B cell (primary cell): Measurements from ENCODE around the gene PDE11A. TPM values are rescaled to one million over a fixed set of nuclear protein-coding genes. Genes with fewer than 3 reads are reported as not detected.

Source experiments
- ATAC-seq: fragments of 200-7000 bp; cut with Tn5 transposase; one replicate; pipeline ENCODE4 v1.10.0; 2021; ENCODE audit warnings: low read depth, mild to moderate bottlenecking, moderate number of reproducible peaks, moderate library complexity
- CTCF ChIA-PET: fragments of 350-600 bp; sonication (Branson Sonifier 250); formaldehyde crosslinking; loops from one replicate; lab custom pipeline; 2021; ENCODE audit warnings: antibody characterized with exemption, inconsistent platforms; lab: Charles Lee
- POLR2A ChIA-PET: fragments of 350-600 bp; sonication (Branson Sonifier 250); formaldehyde crosslinking; loops from one replicate; lab custom pipeline; 2021; ENCODE audit warnings: antibody characterized with exemption; lab: Charles Lee
- DNase-seq: peaks from one replicate; pipeline ENCODE4 v3.0.0; 2013
- H2AFZ ChIP-seq: 2 replicates; pipeline ENCODE4 v1.6.1; 2012; ENCODE audit warnings: mild to moderate bottlenecking, low read depth, low read length; ENCODE audit not compliant: insufficient read depth, poor library complexity, severe bottlenecking
- H3K27ac ChIP-seq, 2 donors: 1 replicate in 1 of 2; 2 replicates in 1 of 2; pipeline ENCODE4 v1.5.1; 2012 to 2013; ENCODE audit warnings: low read length in 2 of 2, mild to moderate bottlenecking in 2 of 2, moderate library complexity in 1 of 2
- H3K27me3 ChIP-seq, 4 experiments: fragments of 200-600 bp in 1 of 4; sonication (generic) in 1 of 4; replicated peaks in 1 of 4; 1 replicate in 2 of 4; 2 replicates in 2 of 4; pipeline versions ENCODE4 v1.6.1 to v1.7.0; 2013 to 2016; ENCODE audit warnings: low read length in 3 of 4, mild to moderate bottlenecking in 2 of 4, mixed read lengths in 1 of 4, moderate library complexity in 1 of 4; ENCODE audit not compliant: insufficient read depth in 4 of 4, control insufficient read depth in 3 of 4; ENCODE audit errors: control extremely low read depth in 1 of 4
- H3K36me3 ChIP-seq, 2 experiments: replicated peaks in 1 of 2; 1 replicate in 1 of 2; 2 replicates in 1 of 2; pipeline versions ENCODE4 v1.6.1 to v1.7.1; 2013; ENCODE audit warnings: low read length in 1 of 2; ENCODE audit not compliant: insufficient read depth in 2 of 2, control insufficient read depth in 1 of 2; ENCODE audit errors: control extremely low read depth in 1 of 2, extremely low read depth in 1 of 2
- H3K4me1 ChIP-seq, 2 donors: fragments of 200-600 bp in 1 of 2; sonication (generic) in 1 of 2; 1 replicate in 1 of 2; 2 replicates in 1 of 2; pipeline versions ENCODE4 v1.5.1 to v1.6.1; 2013 to 2017; ENCODE audit warnings: low read length in 2 of 2; ENCODE audit not compliant: control insufficient read depth in 2 of 2, insufficient read depth in 2 of 2
- H3K4me2 ChIP-seq: replicated peaks from 2 replicates; pipeline ENCODE3; 2012; ENCODE audit warnings: mild to moderate bottlenecking, low read depth, low read length; ENCODE audit not compliant: poor library complexity, severe bottlenecking
- H3K4me3 ChIP-seq, 5 experiments: fragments of 200-600 bp in 1 of 5; sonication (generic) in 1 of 5; 1 replicate in 3 of 5; 2 replicates in 2 of 5; pipeline versions ENCODE4 v1.5.1 to v1.7.0; 2011 to 2016; ENCODE audit warnings: low read length in 4 of 5, mild to moderate bottlenecking in 4 of 5, low read depth in 2 of 5, control low read depth in 1 of 5, moderate library complexity in 1 of 5; ENCODE audit not compliant: insufficient read depth in 1 of 5; ENCODE audit errors: control extremely low read depth in 1 of 5, extremely low read depth in 1 of 5
- H3K79me2 ChIP-seq: fragments of 200-600 bp; sonication (generic); one replicate; pipeline ENCODE4 v1.6.0; 2016; ENCODE audit warnings: low read length; ENCODE audit not compliant: control insufficient read depth, insufficient read depth
- H3K9ac ChIP-seq: fragments of 200-600 bp; sonication (generic); 2 replicates; pipeline ENCODE4 v1.6.1; 2017; ENCODE audit warnings: mild to moderate bottlenecking, low read length, moderate library complexity
- H3K9me3 ChIP-seq, 3 donors: one replicate each; pipeline versions ENCODE4 v1.6.1 to v1.7.1; 2013; ENCODE audit warnings: low read length in 2 of 3; ENCODE audit not compliant: control insufficient read depth in 2 of 3, insufficient read depth in 1 of 3; ENCODE audit errors: control extremely low read depth in 1 of 3
- H4K20me1 ChIP-seq: 2 replicates; pipeline ENCODE4 v1.6.0; 2012; ENCODE audit warnings: mild to moderate bottlenecking, low read length; ENCODE audit not compliant: insufficient read depth, control insufficient read depth, poor library complexity, severe bottlenecking
- H3K27ac Mint-ChIP-seq: one replicate; pipeline ENCODE4 v1.8.0; 2021; ENCODE audit warnings: mixed read lengths
- H3K27me3 Mint-ChIP-seq: one replicate; pipeline ENCODE4 v1.8.0; 2021; ENCODE audit warnings: mixed read lengths
- H3K4me1 Mint-ChIP-seq: one replicate; pipeline ENCODE4 v1.8.0; 2021; ENCODE audit warnings: mixed read lengths
- H3K4me3 Mint-ChIP-seq: one replicate; pipeline ENCODE4 v1.8.0; 2021; ENCODE audit warnings: mixed read lengths
- H3K9me3 Mint-ChIP-seq: one replicate; pipeline ENCODE4 v1.8.0; 2022; ENCODE audit warnings: mixed read lengths; ENCODE audit not compliant: insufficient read depth
- EZH2 ChIP-seq: IDR thresholded peaks from 2 replicates; pipeline ENCODE4 v1.6.1; 2012; ENCODE audit warnings: borderline replicate concordance, low read depth, mild to moderate bottlenecking, moderate library complexity, low read length; ENCODE audit not compliant: insufficient read depth, poor library complexity, severe bottlenecking
- WGBS: methylation state at CpG from one replicate; pipeline ENCODE4 v1.1.5; 2013; ENCODE audit warnings: missing lambda C conversion rate; ENCODE audit not compliant: insufficient coverage; 5-methylcytosine and 5-hydroxymethylcytosine counted together
- intact Hi-C: fragments of 100-400 bp; cut with micrococcal nuclease; formaldehyde crosslinking; loops from one replicate; pipeline ENCODE4 v1.10.0; 2022
- polyA plus RNA-seq: library from polyadenylated mRNA; depleted of rRNA; stranded (reverse); fragments of >200 nt; gene quantifications from 2 replicates; pipeline ENCODE4 v1.2.3, GENCODE V29; 2012
- total RNA-seq, 2 donors: library from RNA; stranded (reverse); fragments of 120-200 nt in 1 of 2; gene quantifications; 1 replicate in 1 of 2; 2 replicates in 1 of 2; pipeline versions ENCODE4 v1.2.3 to v1.2.4, GENCODE V29; 2013 to 2022
- TF ChIP-seq, protein P1 (sequence below): fragments of 200-600 bp; IDR thresholded peaks from one replicate; pipeline ENCODE4 v1.8.0; 2022; ENCODE audit warnings: antibody characterized with exemption, mild to moderate bottlenecking

PDE11A gene
- total and polyA plus RNA-seq, 2 donors (not counting 1 experiment from before 2014, with no cell fraction given), result 0.25 TPM; not detected in 1

- Histone ChIP-seq H3K9ac (no peak overlapping the region), H3K27me3 (peaks cover 0 to 5% (median 0%) of the 10 kb centered on the region in 4 experiments), H4K20me1 (no peaks in the 10 kb centered on the region), H3K79me2 (no peaks in the 10 kb centered on the region), H2AFZ (no peak overlapping the region), H3K9me3 (no peaks in the 10 kb centered on the region), H3K4me3 (no peak overlapping the region), H3K27ac (no peak overlapping the region), H3K4me1 (no peaks in the 10 kb centered on the region), H3K36me3 (no peaks in the 10 kb centered on the region), H3K4me2 (no peak overlapping the region)
- ATAC-seq (no peak), DNase-seq (no peak)
- CTCF ChIA-PET, result no interaction called here
- intact Hi-C loops, result no loop called here
- Mint-ChIP-seq H3K27me3 (peaks cover 8% of the 10 kb centered on the region), H3K27ac (no peak overlapping the region), H3K4me1 (no peaks in the 10 kb centered on the region), H3K4me3 (no peak overlapping the region), H3K9me3 (no peaks in the 10 kb centered on the region)
- POLR2A ChIA-PET, result no interaction called here
- WGBS, result 73% methylated on average over 4 of the region's 4 CpGs
- TF ChIP-seq, protein P1, sequence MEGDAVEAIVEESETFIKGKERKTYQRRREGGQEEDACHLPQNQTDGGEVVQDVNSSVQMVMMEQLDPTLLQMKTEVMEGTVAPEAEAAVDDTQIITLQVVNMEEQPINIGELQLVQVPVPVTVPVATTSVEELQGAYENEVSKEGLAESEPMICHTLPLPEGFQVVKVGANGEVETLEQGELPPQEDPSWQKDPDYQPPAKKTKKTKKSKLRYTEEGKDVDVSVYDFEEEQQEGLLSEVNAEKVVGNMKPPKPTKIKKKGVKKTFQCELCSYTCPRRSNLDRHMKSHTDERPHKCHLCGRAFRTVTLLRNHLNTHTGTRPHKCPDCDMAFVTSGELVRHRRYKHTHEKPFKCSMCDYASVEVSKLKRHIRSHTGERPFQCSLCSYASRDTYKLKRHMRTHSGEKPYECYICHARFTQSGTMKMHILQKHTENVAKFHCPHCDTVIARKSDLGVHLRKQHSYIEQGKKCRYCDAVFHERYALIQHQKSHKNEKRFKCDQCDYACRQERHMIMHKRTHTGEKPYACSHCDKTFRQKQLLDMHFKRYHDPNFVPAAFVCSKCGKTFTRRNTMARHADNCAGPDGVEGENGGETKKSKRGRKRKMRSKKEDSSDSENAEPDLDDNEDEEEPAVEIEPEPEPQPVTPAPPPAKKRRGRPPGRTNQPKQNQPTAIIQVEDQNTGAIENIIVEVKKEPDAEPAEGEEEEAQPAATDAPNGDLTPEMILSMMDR, result no peak
- no peak for TF ChIP-seq EZH2
These were observed 400.9 kb downstream of the PDE11A start for GRCh38 chr2:177671662-177672061.

- Histone ChIP-seq H4K20me1 (no peaks in the 10 kb centered on the region), H3K4me3 (no peak overlapping the region), H3K27me3 (peaks cover 0 to 5% (median 0%) of the 10 kb centered on the region in 4 experiments), H3K9ac (no peak overlapping the region), H3K27ac (no peak overlapping the region), H3K4me1 (no peaks in the 10 kb centered on the region), H3K36me3 (no peaks in the 10 kb centered on the region), H3K9me3 (no peaks in the 10 kb centered on the region), H3K79me2 (no peaks in the 10 kb centered on the region), H3K4me2 (no peak overlapping the region), H2AFZ (no peak overlapping the region)
- ATAC-seq (no peak), DNase-seq (no peak)
- TF ChIP-seq, protein P1, result no peak
- no peak for TF ChIP-seq EZH2
- WGBS, result 56% methylated on average over 2 of the region's 2 CpGs
- no peaks in the 10 kb centered on the region for H3K4me1 Mint-ChIP-seq
- intact Hi-C loops, result no loop called here
- peaks cover 8% of the 10 kb centered on the region for H3K27me3 Mint-ChIP-seq
- H3K4me3 Mint-ChIP-seq, result no peak overlapping the region
- ChIA-PET POLR2A (no interaction called here), CTCF (no interaction called here)
- H3K27ac Mint-ChIP-seq, result no peak overlapping the region
- no peaks in the 10 kb centered on the region for H3K9me3 Mint-ChIP-seq
These were observed 401.6 kb downstream of the PDE11A start for GRCh38 chr2:177670791-177671535.
